Measurements from ENCODE around the gene DNM3.

GRCh38 chr1:172137703-172138454 is 296.6 kb downstream of the DNM3 start:
- TF ChIP-seq CTCF (tag by site-specific recombination; IDR thresholded peaks at IDR 0.05): no peak
- no peak for TF ChIP-seq ATF2 (tag by site-specific recombination; IDR thresholded peaks at IDR 0.05; ENCODE audit: low read depth)
- no peak for TF ChIP-seq ZNF302 (tag by site-specific recombination; IDR thresholded peaks at IDR 0.05; ENCODE audit: low read depth)
- TF ChIP-seq ZNF140 (tag by site-specific recombination; IDR thresholded peaks at IDR 0.05): no peak
- TF ChIP-seq ZNF280D (tag by site-specific recombination; IDR thresholded peaks at IDR 0.05): no peak
- TF ChIP-seq SCRT1 (tag by site-specific recombination; IDR thresholded peaks at IDR 0.05; ENCODE audit: borderline replicate concordance): no peak
- TF ChIP-seq ZNF518A (tag by site-specific recombination; conservative IDR thresholded peaks at IDR 0.05; ENCODE audit: low read depth): no peak
- no peak for TF ChIP-seq HOXD13 (CRISPR knock-in tag; IDR thresholded peaks at IDR 0.05; ENCODE audit: borderline replicate concordance)
- TF ChIP-seq RBAK (tag by site-specific recombination; IDR thresholded peaks at IDR 0.05): no peak
- TF ChIP-seq ZNF292 (tag by site-specific recombination; IDR thresholded peaks at IDR 0.05; ENCODE audit: borderline replicate concordance, low read depth): no peak
- no peak for TF ChIP-seq PRDM1 (tag by site-specific recombination; IDR thresholded peaks at IDR 0.05)
- TF ChIP-seq ZSCAN23 (tag by site-specific recombination; IDR thresholded peaks at IDR 0.05): no peak
- no peak for TF ChIP-seq ZNF768 (tag by site-specific recombination; IDR thresholded peaks at IDR 0.05)
- TF ChIP-seq ZSCAN30 (tag by site-specific recombination; IDR thresholded peaks at IDR 0.05): no peak
